Testis (tissue), 2 donors: ENCODE results near the gene SHQ1.

Source experiments
- CTCF ChIP-seq, 3 experiments: fragments of 450-650 bp in 2 of 3; fragments of 200-600 bp in 1 of 3; sonication (generic) in 1 of 3; IDR thresholded peaks; one replicate each; pipeline ENCODE4 v1.5.1; 2016 to 2019; ENCODE audit warnings: antibody characterized with exemption in 3 of 3, mild to moderate bottlenecking in 2 of 3, moderate library complexity in 1 of 3
- POLR2A ChIP-seq: fragments of 450-650 bp; IDR thresholded peaks from one replicate; pipeline ENCODE4 v1.6.1; 2017; ENCODE audit warnings: antibody characterized with exemption, mild to moderate bottlenecking, moderate library complexity

- TF ChIP-seq CTCF (IDR thresholded peaks at IDR 0.05) (no peak), POLR2A (no peak)
Observed at GRCh38 chr3:72820415-72820814, 27.8 kb downstream of the SHQ1 start.
